K562 (cell line): Measurements from ENCODE around the gene PCBP3. TPM values are rescaled to one million over a fixed set of nuclear protein-coding genes. Genes with fewer than 3 reads are reported as not detected.

Experiments used
- ATAC-seq: fragments of 200-7000 bp; cut with Tn5 transposase; 3 replicates; pipeline ENCODE4 v1.9.1; 2020; ENCODE audit warnings: moderate library complexity
- BruUV-seq: library from RNA; stranded (reverse); fragments of 400-500 nt; replicated peaks from 2 replicates; lab custom pipeline; 2021; lab: Mats Ljungman, UMichigan
- CTCF ChIA-PET: fragments of 300-600 bp; formaldehyde crosslinking; extraction: SDS; loops from one replicate; lab custom pipeline; 2021; ENCODE audit warnings: low intra/inter-chr PET ratio; lab: Yijun Ruan, JAX
- POLR2A ChIA-PET: fragments of 300-600, 350-650 bp; sonication (Branson Sonifier 250); formaldehyde crosslinking; extraction: SDS; loops from one replicate; lab custom pipeline; 2021; ENCODE audit warnings: antibody characterized with exemption, inconsistent platforms; lab: Yijun Ruan, JAX
- DNase-seq, 4 experiments: peaks; one replicate each; pipeline versions ENCODE4 v3.0.0 to v3.0.0-alpha.2; 2011 to 2018; ENCODE audit warnings: low spot score in 3 of 4, mixed read lengths in 3 of 4; ENCODE audit errors: extremely low read depth in 1 of 4
- FAIRE-seq: peaks from 2 replicates; lab custom pipeline; 2011; peaks lifted over from hg19 to GRCh38; lab: Jason Lieb, UNC
- H2AFZ ChIP-seq: 2 replicates; pipeline ENCODE4 v1.6.0; 2011; ENCODE audit warnings: low read depth, low read length, control low read depth, inconsistent platforms
- H3K27ac ChIP-seq: fragments of 200-600 bp; 3 replicates; pipeline ENCODE4 v1.8.0; 2011; ENCODE audit warnings: low read depth, mild to moderate bottlenecking, control low read depth, inconsistent platforms, low read length, moderate library complexity, mixed read lengths; ENCODE audit errors: extremely low read depth
- H3K27me3 ChIP-seq, 2 experiments: fragments of 300-600 bp in 1 of 2; 2 replicates in 1 of 2; 3 replicates in 1 of 2; pipeline versions ENCODE4 v1.6.0 to v1.8.0; 2011; ENCODE audit warnings: inconsistent platforms in 2 of 2, low read length in 2 of 2, mild to moderate bottlenecking in 1 of 2, mixed read lengths in 1 of 2, moderate library complexity in 1 of 2; ENCODE audit not compliant: control insufficient read depth in 2 of 2, insufficient read depth in 2 of 2
- H3K36me3 ChIP-seq: fragments of 300-600 bp; 3 replicates; pipeline ENCODE4 v1.8.0; 2011; ENCODE audit warnings: mild to moderate bottlenecking, low read length, inconsistent platforms; ENCODE audit not compliant: control insufficient read depth, insufficient read depth
- H3K4me1 ChIP-seq, 2 experiments: fragments of 200-600 bp in 1 of 2; replicated peaks in 1 of 2; 2 replicates in 1 of 2; 3 replicates in 1 of 2; pipeline versions ENCODE4 v1.5.1 to v1.8.0; 2011; ENCODE audit warnings: inconsistent platforms in 2 of 2, low read length in 2 of 2, mild to moderate bottlenecking in 1 of 2, mixed read lengths in 1 of 2, moderate library complexity in 1 of 2; ENCODE audit not compliant: control insufficient read depth in 2 of 2, insufficient read depth in 2 of 2
- H3K4me2 ChIP-seq: 2 replicates; pipeline ENCODE4 v1.6.1; 2011; ENCODE audit warnings: low read length, control low read depth, inconsistent platforms, mixed read lengths; ENCODE audit not compliant: insufficient read depth
- H3K4me3 ChIP-seq: fragments of 200-600 bp; sonication (generic), shearing (Covaris generic); 2 replicates; pipeline ENCODE4 v1.5.1; 2016; ENCODE audit warnings: control low read depth, inconsistent platforms
- H3K79me2 ChIP-seq: fragments of 200-600 bp; 3 replicates; pipeline ENCODE4 v1.8.0; 2011; ENCODE audit warnings: low read length, inconsistent platforms; ENCODE audit not compliant: control insufficient read depth, insufficient read depth
- H3K9ac ChIP-seq, 2 experiments: 2 replicates each; pipeline versions ENCODE4 v1.6.0 to v1.6.1; 2011; ENCODE audit warnings: low read depth in 2 of 2, low read length in 2 of 2, control low read depth in 1 of 2, inconsistent platforms in 1 of 2, mild to moderate bottlenecking in 1 of 2, mixed read lengths in 1 of 2; ENCODE audit not compliant: insufficient read depth in 1 of 2
- H3K9me1 ChIP-seq: one replicate; pipeline ENCODE4 v1.6.0; 2011; ENCODE audit warnings: inconsistent platforms, mild to moderate bottlenecking, low read length, moderate library complexity; ENCODE audit not compliant: control insufficient read depth, insufficient read depth
- H3K9me3 ChIP-seq: replicated peaks from 2 replicates; pipeline ENCODE4 v1.5.1; 2011; ENCODE audit warnings: low read depth, low read length, inconsistent platforms; ENCODE audit not compliant: control insufficient read depth, insufficient read depth
- H4K20me1 ChIP-seq: replicated peaks from 2 replicates; pipeline ENCODE4 v1.6.1; 2011; ENCODE audit warnings: low read length, inconsistent platforms, mixed read lengths; ENCODE audit not compliant: control insufficient read depth, insufficient read depth
- ARNT ChIP-seq, 2 experiments: fragments of 450-650 bp; IDR thresholded peaks; 2 replicates each; pipeline ENCODE4 v1.6.1; 2016; ENCODE audit warnings: mild to moderate bottlenecking in 1 of 2
- BCLAF1 ChIP-seq, 2 experiments: fragments of 450-650 bp in 1 of 2; IDR thresholded peaks; 2 replicates each; pipeline ENCODE4 v1.6.1; 2011 to 2017; ENCODE audit warnings: low read depth in 2 of 2, antibody characterized with exemption in 1 of 2, borderline replicate concordance in 1 of 2, low read length in 1 of 2, mild to moderate bottlenecking in 1 of 2, mixed read lengths in 1 of 2; ENCODE audit not compliant: control insufficient read depth in 1 of 2
- CBFB ChIP-seq: sonication (generic); formaldehyde crosslinking; IDR thresholded peaks from 2 replicates; pipeline ENCODE4 v1.4.0; 2020; ENCODE audit warnings: mild to moderate bottlenecking, missing genetic modification reagents
- ETV6 ChIP-seq, 3 experiments: fragments of 150-350 bp in 1 of 3; sonication (generic) in 1 of 3; formaldehyde crosslinking in 1 of 3; IDR thresholded peaks; 2 replicates each; pipeline versions ENCODE4 v1.6.1 to v1.8.0; 2014 to 2022; ENCODE audit warnings: borderline replicate concordance in 2 of 3, low read depth in 2 of 3, antibody characterized with exemption in 1 of 3, low read length in 1 of 3, mild to moderate bottlenecking in 1 of 3, missing genetic modification reagents in 1 of 3
- FIP1L1 ChIP-seq: fragments of 200-400 bp; formaldehyde crosslinking; IDR thresholded peaks from 2 replicates; pipeline ENCODE4 v1.6.1; 2018; ENCODE audit warnings: mild to moderate bottlenecking, low read depth, low read length; ENCODE audit not compliant: poor library complexity, severe bottlenecking
- HDAC1 ChIP-seq, 2 experiments: fragments of 450-650 bp; IDR thresholded peaks; 2 replicates each; pipeline ENCODE4 v1.6.1; 2016 to 2017; ENCODE audit warnings: inconsistent platforms in 1 of 2, mild to moderate bottlenecking in 1 of 2, moderate library complexity in 1 of 2
- MXD1 ChIP-seq: fragments of 250-450 bp; sonication (Bioruptor Pico); IDR thresholded peaks from 2 replicates; pipeline ENCODE4 v1.8.0; 2021; ENCODE audit warnings: borderline replicate concordance, mild to moderate bottlenecking, moderate library complexity; ENCODE audit not compliant: poor library complexity, severe bottlenecking
- PHB2 ChIP-seq: fragments of 450-650 bp; IDR thresholded peaks from 2 replicates; pipeline ENCODE4 v1.6.1; 2017; ENCODE audit warnings: low read depth
- POLR2G ChIP-seq: fragments of 200-400 bp; formaldehyde crosslinking; IDR thresholded peaks from 2 replicates; pipeline ENCODE4 v1.6.1; 2017; ENCODE audit warnings: low read depth, mild to moderate bottlenecking, antibody characterized with exemption, low read length, moderate library complexity
- SMARCA4 ChIP-seq: fragments of 450-650 bp; IDR thresholded peaks from 2 replicates; pipeline ENCODE4 v1.6.1; 2016
- ZNF124 ChIP-seq: sonication (generic); formaldehyde crosslinking; IDR thresholded peaks from 2 replicates; pipeline ENCODE4 v1.8.1; 2022; ENCODE audit warnings: missing genetic modification reagents
- ZNF24 ChIP-seq: fragments of 450-650 bp; IDR thresholded peaks from 2 replicates; pipeline ENCODE4 v1.6.1; 2016
- ZNF561 ChIP-seq: fragments of 450-650 bp; formaldehyde crosslinking; conservative IDR thresholded peaks from 2 replicates; pipeline ENCODE4 v1.4.0; 2020; ENCODE audit warnings: mild to moderate bottlenecking, moderate library complexity
- ZNF830 ChIP-seq: fragments of 250-450 bp; sonication (Bioruptor Pico); IDR thresholded peaks from 2 replicates; pipeline ENCODE4 v1.5.0; 2021; ENCODE audit warnings: mild to moderate bottlenecking
- WGBS: fragments of 100-300 bp; shearing (Covaris generic); methylation state at CpG from one replicate; pipeline ENCODE4 v1.1.6; 2016; ENCODE audit warnings: low coverage, mixed read lengths; ENCODE audit not compliant: insufficient coverage; ENCODE audit errors: missing lambda C conversion rate; 5-methylcytosine and 5-hydroxymethylcytosine counted together
- in situ Hi-C: fragments of 300-500 bp; cut with MboI; formaldehyde crosslinking; loops from 4 replicates; pipeline ENCODE4 v1.15.0; 2018; ENCODE audit warnings: inconsistent platforms, mixed read lengths
- intact Hi-C: fragments of 100-400 bp; cut with micrococcal nuclease; formaldehyde crosslinking; loops from 2 replicates; pipeline ENCODE4 v1.14.2; 2022
- polyA plus RNA-seq, 8 experiments: library from polyadenylated mRNA; depleted of rRNA in 4 of 8; stranded (reverse) in 5 of 8; unstranded in 3 of 8; fragments of >200 nt; fragmentation: Nextera tagmentation in 2 of 8; fragmentation: Illumina TruSeq in 1 of 8; extraction: Ambion mirVana in 2 of 8; extraction: Trizol in 1 of 8; gene quantifications; 2 replicates each; pipeline versions ENCODE4 v1.2.1 to v1.2.3, GENCODE V29; 2011 to 2014; ENCODE audit warnings: inconsistent platforms in 1 of 8, missing spikeins in 1 of 8
- total RNA-seq, 7 experiments: library from RNA; depleted of rRNA in 6 of 7; stranded (reverse); fragments of >200 nt in 6 of 7; fragmentation: Illumina TruSeq in 2 of 7; extraction: Trizol in 2 of 7; gene quantifications; 2 replicates each; pipeline versions ENCODE4 v1.2.1 to v1.2.3, GENCODE V29; 2011 to 2021; ENCODE audit warnings: low replicate concordance in 1 of 7

Gene PCBP3
- total and polyA plus RNA-seq, 9 of the 15 experiments (the other 6 are each of a cell fraction or from before 2014, with no cell fraction given) = 0.18 TPM; not detected in 8

- BruUV-seq = no TSS peak
- TF ChIP-seq CBFB (CRISPR knock-in tag) = no peak
- TF ChIP-seq FIP1L1 = no peak
- no peak for TF ChIP-seq ZNF124 (CRISPR knock-in tag)
- no peak for TF ChIP-seq ZNF561 (CRISPR knock-in tag)
- no peak for TF ChIP-seq BCLAF1 (IDR thresholded peaks at IDR 0.05; ENCODE audit: borderline replicate concordance in 1 of 2, control insufficient read depth in 1 of 2, low read depth in 2 of 2, low read length in 1 of 2)
- TF ChIP-seq SMARCA4 = no peak
- TF ChIP-seq POLR2G = no peak
- TF ChIP-seq ZNF830 (CRISPR knock-in tag) = no peak
- TF ChIP-seq PHB2 = no peak
- no peak for TF ChIP-seq ETV6 (IDR thresholded peaks at IDR 0.05; ENCODE audit: borderline replicate concordance in 1 of 2, low read depth in 2 of 2, low read length in 1 of 2)
- TF ChIP-seq ETV6 (CRISPR knock-in tag; IDR thresholded peaks at IDR 0.05; ENCODE audit: borderline replicate concordance) = no peak
- no peak for TF ChIP-seq MXD1 (CRISPR knock-in tag)
- no peak for TF ChIP-seq HDAC1 (IDR thresholded peaks at IDR 0.05)
- TF ChIP-seq ZNF24 = no peak
- TF ChIP-seq ARNT (IDR thresholded peaks at IDR 0.05) = no peak
- WGBS = 4% methylated on average over 8 of the region's 8 CpGs
- no peak for ATAC-seq
- H4K20me1 ChIP-seq = no peaks in the 10 kb centered on the region; the same call in 1 of the 2 replicates
- no peaks in the 10 kb centered on the region for H3K4me1 ChIP-seq
- no peak overlapping the region for H3K9ac ChIP-seq
- DNase-seq = no peak
- no peak overlapping the region for H3K4me2 ChIP-seq
- no peaks in the 10 kb centered on the region; the same call in 1 of the 2 replicates for H3K9me3 ChIP-seq
- no peaks in the 10 kb centered on the region for H3K36me3 ChIP-seq
- no peaks in the 10 kb centered on the region for H3K79me2 ChIP-seq
- peaks cover 18 to 34% of the 10 kb centered on the region in 2 experiments for H3K27me3 ChIP-seq
- H3K27ac ChIP-seq = no peak overlapping the region
- intact Hi-C loops = no loop called here
- no peak overlapping the region for H2AFZ ChIP-seq
- no peaks in the 10 kb centered on the region for H3K9me1 ChIP-seq
- in situ Hi-C loops = loop anchor here (25.0 kb wide), 1 partner anchor 879 kb away; no protein-coding TSS in a partner anchor
- ChIA-PET POLR2A (interaction anchor here (0.9 kb wide), 1 partner anchor 10 kb away, joined by 3 read pairs; no protein-coding TSS in a partner anchor), CTCF (no interaction called here)
- H3K4me3 ChIP-seq = no peak overlapping the region
- FAIRE-seq = no peak
These were observed 197.5 kb downstream of the PCBP3 start for GRCh38 chr21:45841033-45841432.
